GM12878 (cell line): ENCODE results near the gene VCP. TPM values are rescaled to one million over a fixed set of nuclear protein-coding genes. Genes with fewer than 3 reads are reported as not detected.

ENCODE experiments used
- ATAC-seq: fragments of 200-7000 bp; cut with Tn5 transposase; 3 replicates; pipeline ENCODE4 v1.9.1; 2020; ENCODE audit warnings: mild to moderate bottlenecking, moderate library complexity
- BruUV-seq: library from RNA; stranded (reverse); fragments of 400-500 nt; replicated peaks from 2 replicates; lab custom pipeline; 2021; lab: Mats Ljungman, UMichigan
- CTCF ChIA-PET: fragments of 300-600 bp; sonication (Branson Sonifier 250); formaldehyde crosslinking; extraction: SDS; loops from one replicate; lab custom pipeline; 2021; ENCODE audit warnings: inconsistent platforms; lab: Yijun Ruan, JAX
- POLR2A ChIA-PET: fragments of 350-600 bp; formaldehyde crosslinking; extraction: SDS; loops from one replicate; lab custom pipeline; 2021; ENCODE audit warnings: inconsistent platforms; lab: Charles Lee
- RAD21 ChIA-PET: fragments of 300-600 bp; sonication (Branson Sonifier 250); formaldehyde crosslinking; loops from one replicate; lab custom pipeline; 2023; ENCODE audit warnings: antibody characterized with exemption; ENCODE audit not compliant: unreplicated experiment; lab: Charles Lee
- SMC1A ChIA-PET: fragments of 300-600 bp; sonication (Branson Sonifier 250); formaldehyde crosslinking; loops from one replicate; lab custom pipeline; 2023; ENCODE audit not compliant: unreplicated experiment, uncharacterized antibody; lab: Charles Lee
- DNase-seq: peaks from one replicate; pipeline ENCODE4 v3.0.0-alpha.2; 2011; ENCODE audit warnings: low read depth, low spot score
- FAIRE-seq: peaks from 3 replicates; lab custom pipeline; 2011; peaks lifted over from hg19 to GRCh38; lab: Jason Lieb, UNC
- H2AFZ ChIP-seq: 2 replicates; pipeline ENCODE4 v1.6.0; 2011; ENCODE audit warnings: low read depth, low read length, control low read depth; ENCODE audit not compliant: control insufficient read depth
- H3K27ac ChIP-seq: 2 replicates; pipeline ENCODE4 v1.5.1; 2011; ENCODE audit warnings: control low read depth; ENCODE audit not compliant: control insufficient read depth, insufficient read depth
- H3K27me3 ChIP-seq, 2 experiments: replicated peaks in 1 of 2; 2 replicates each; pipeline versions ENCODE4 v1.6.0 to v1.6.1; 2011; ENCODE audit warnings: low read length in 1 of 2; ENCODE audit not compliant: control insufficient read depth in 2 of 2, insufficient read depth in 2 of 2
- H3K36me3 ChIP-seq, 2 experiments: 2 replicates each; pipeline ENCODE4 v1.5.1; 2011; ENCODE audit warnings: low read length in 1 of 2; ENCODE audit not compliant: control insufficient read depth in 2 of 2, insufficient read depth in 2 of 2
- H3K4me1 ChIP-seq: 2 replicates; pipeline ENCODE4 v1.6.1; 2011; ENCODE audit warnings: mild to moderate bottlenecking, low read length, moderate library complexity, mixed read lengths; ENCODE audit not compliant: control insufficient read depth, insufficient read depth
- H3K4me2 ChIP-seq: 2 replicates; pipeline ENCODE4 v1.6.0; 2011; ENCODE audit warnings: control low read depth; ENCODE audit not compliant: control insufficient read depth, insufficient read depth
- H3K4me3 ChIP-seq: fragments of 200-600 bp; sonication (generic); 2 replicates; pipeline ENCODE4 v1.5.1; 2016
- H3K79me2 ChIP-seq: 2 replicates; pipeline ENCODE4 v1.6.0; 2011; ENCODE audit warnings: low read length; ENCODE audit not compliant: control insufficient read depth, insufficient read depth
- H3K9ac ChIP-seq: 2 replicates; pipeline ENCODE4 v1.8.0; 2011; ENCODE audit warnings: low read length, control low read depth, mixed read lengths; ENCODE audit not compliant: control insufficient read depth, insufficient read depth
- H3K9me3 ChIP-seq: replicated peaks from 3 replicates; pipeline ENCODE4 v1.5.1; 2011; ENCODE audit warnings: mild to moderate bottlenecking, low read length; ENCODE audit not compliant: control insufficient read depth, insufficient read depth
- H4K20me1 ChIP-seq: 2 replicates; pipeline ENCODE4 v1.6.0; 2011; ENCODE audit not compliant: control insufficient read depth, insufficient read depth
- CBX3 ChIP-seq: fragments of 200-600 bp; sonication (generic); IDR thresholded peaks from 2 replicates; pipeline ENCODE4 v1.6.1; 2016; ENCODE audit warnings: low read depth, borderline replicate concordance
- CEBPB ChIP-seq, 2 experiments: fragments of 150-350 bp in 1 of 2; IDR thresholded peaks; 2 replicates each; pipeline ENCODE4 v1.6.1; 2012 to 2014; ENCODE audit warnings: low read depth in 2 of 2, low read length in 2 of 2, borderline replicate concordance in 1 of 2, inconsistent platforms in 1 of 2
- E2F8 ChIP-seq: fragments of 450-650 bp; IDR thresholded peaks from 2 replicates; pipeline ENCODE4 v1.6.1; 2018; ENCODE audit warnings: mild to moderate bottlenecking, low read depth, moderate library complexity; ENCODE audit not compliant: partially characterized antibody
- GABPA ChIP-seq: IDR thresholded peaks from 2 replicates; pipeline ENCODE4 v1.6.1; 2014; ENCODE audit warnings: antibody characterized with exemption, low read depth, mild to moderate bottlenecking, inconsistent platforms
- POLR2AphosphoS2 ChIP-seq: IDR thresholded peaks from 2 replicates; pipeline ENCODE4 v1.6.1; 2011; ENCODE audit warnings: low read depth, mild to moderate bottlenecking, low read length, improper control_type of control experiment, moderate library complexity
- REST ChIP-seq: IDR thresholded peaks from 2 replicates; pipeline ENCODE4 v1.6.1; 2012; ENCODE audit warnings: mild to moderate bottlenecking, low read depth, low read length
- SUZ12 ChIP-seq: fragments of 200-600 bp; sonication (generic); IDR thresholded peaks from one replicate; pipeline ENCODE4 v1.6.1; 2018; ENCODE audit warnings: antibody characterized with exemption, mild to moderate bottlenecking; ENCODE audit not compliant: unreplicated experiment
- WRNIP1 ChIP-seq: IDR thresholded peaks from 2 replicates; pipeline ENCODE4 v1.6.1; 2011; ENCODE audit warnings: low read depth, low read length, improper control_type of control experiment, borderline replicate concordance
- WGBS: methylation state at CpG from one replicate; pipeline ENCODE4 v1.1.6; 2016; ENCODE audit warnings: low lambda C conversion rate; ENCODE audit not compliant: insufficient replicate concordance, insufficient coverage; ENCODE audit errors: missing lambda C conversion rate; 5-methylcytosine and 5-hydroxymethylcytosine counted together
- in situ Hi-C: fragments of 300-500 bp; cut with MboI; formaldehyde crosslinking; loops from 9 replicates; pipeline ENCODE4 v1.14.3; 2018; ENCODE audit warnings: mixed read lengths
- intact Hi-C: fragments of 100-400 bp; cut with micrococcal nuclease; formaldehyde crosslinking; loops from one replicate; pipeline ENCODE4 v1.14.2; 2022; ENCODE audit not compliant: unreplicated experiment
- polyA plus RNA-seq, 11 experiments: library from polyadenylated mRNA; depleted of rRNA in 4 of 11; unstranded in 6 of 11; stranded (reverse) in 5 of 11; fragments of >200 nt; fragmentation: Nextera tagmentation in 4 of 11; fragmentation: Illumina TruSeq in 1 of 11; extraction: Ambion mirVana in 4 of 11; extraction: Trizol in 1 of 11; gene quantifications; 1 replicate in 1 of 11; 2 replicates in 10 of 11; pipeline versions ENCODE4 v1.2.1 to v1.2.3, GENCODE V29; 2011 to 2016; ENCODE audit warnings: inconsistent platforms in 2 of 11, missing spikeins in 2 of 11, low read depth in 1 of 11
- total RNA-seq, 4 experiments: library from RNA; depleted of rRNA in 3 of 4; stranded (reverse); fragments of >200 nt in 3 of 4; fragmentation: Illumina TruSeq in 1 of 4; extraction: Trizol in 1 of 4; gene quantifications; 2 replicates each; pipeline versions ENCODE4 v1.2.1 to v1.2.3, GENCODE V29; 2013 to 2021
- TF ChIP-seq, protein P1 (sequence below): IDR thresholded peaks from 2 replicates; pipeline ENCODE4 v1.6.1; 2011; ENCODE audit warnings: borderline replicate concordance, low read depth, mild to moderate bottlenecking, moderate library complexity, low read length; ENCODE audit not compliant: insufficient read depth, poor library complexity, severe bottlenecking

The VCP gene
- total and polyA plus RNA-seq, 10 of the 15 experiments (the other 5 are each of a cell fraction or from before 2014, with no cell fraction given), result 7.4 to 327 (median 244) TPM

- POLR2A ChIA-PET, result no interaction called here
- FAIRE-seq (no peak), ATAC-seq (no peak)
- no peak overlapping the region for H3K4me2 ChIP-seq
- peaks cover 4% of the 10 kb centered on the region; the same call in 1 of the 2 replicates for H3K4me1 ChIP-seq
- H4K20me1 ChIP-seq, result no peaks in the 10 kb centered on the region
- H3K9ac ChIP-seq, result no peak overlapping the region
- intact Hi-C loops, result no loop called here
- no peak overlapping the region for H2AFZ ChIP-seq
- H3K27ac ChIP-seq, result no peak overlapping the region
- 96% methylated on average over 3 of the region's 3 CpGs for WGBS
- H3K4me3 ChIP-seq, result no peak overlapping the region
- RAD21 ChIA-PET, result no interaction called here
- BruUV-seq, result no TSS peak
- H3K9me3 ChIP-seq, result no peaks in the 10 kb centered on the region; the same call in 2 of the 3 replicates
- CTCF ChIA-PET, result interaction anchor here (0.9 to 7.2 kb wide), 4 partner anchors 24 to 159 kb away, joined by 3 to 39 read pairs (median 6); no protein-coding TSS in a partner anchor
- no peak for TF ChIP-seq E2F8
- TF ChIP-seq CBX3, result no peak
- TF ChIP-seq SUZ12, result no peak
- no peak for TF ChIP-seq GABPA
- TF ChIP-seq WRNIP1, result no peak
- TF ChIP-seq CEBPB (IDR thresholded peaks at IDR 0.05; ENCODE audit: borderline replicate concordance in 1 of 2, low read depth in 2 of 2, low read length in 2 of 2), result no peak
- TF ChIP-seq, protein P1, sequence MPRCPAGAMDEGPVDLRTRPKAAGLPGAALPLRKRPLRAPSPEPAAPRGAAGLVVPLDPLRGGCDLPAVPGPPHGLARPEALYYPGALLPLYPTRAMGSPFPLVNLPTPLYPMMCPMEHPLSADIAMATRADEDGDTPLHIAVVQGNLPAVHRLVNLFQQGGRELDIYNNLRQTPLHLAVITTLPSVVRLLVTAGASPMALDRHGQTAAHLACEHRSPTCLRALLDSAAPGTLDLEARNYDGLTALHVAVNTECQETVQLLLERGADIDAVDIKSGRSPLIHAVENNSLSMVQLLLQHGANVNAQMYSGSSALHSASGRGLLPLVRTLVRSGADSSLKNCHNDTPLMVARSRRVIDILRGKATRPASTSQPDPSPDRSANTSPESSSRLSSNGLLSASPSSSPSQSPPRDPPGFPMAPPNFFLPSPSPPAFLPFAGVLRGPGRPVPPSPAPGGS, result no peak
- TF ChIP-seq POLR2AphosphoS2, result no peak
- no peak for TF ChIP-seq REST
- TF ChIP-seq, all 136 proteins: peak for 0
- DNase-seq, result no peak
- SMC1A ChIA-PET, result interaction anchor here (1.3 kb wide), 1 partner anchor 24 kb away, joined by 7 read pairs; no protein-coding TSS in a partner anchor
- no peaks in the 10 kb centered on the region for H3K36me3 ChIP-seq
- H3K79me2 ChIP-seq, result no peaks in the 10 kb centered on the region
- in situ Hi-C loops, result no loop called here
- H3K27me3 ChIP-seq, result no peaks in the 10 kb centered on the region
These were observed 45.8 kb downstream of the VCP start for GRCh38 chr9:35026671-35027070.
